DOHH2 (cell line): ENCODE results near the gene MRTFB.

ENCODE experiments used
- H3F3A ChIP-seq: fragments of 200-600 bp; sonication (generic), shearing (Covaris generic); 2 replicates; pipeline ENCODE4 v1.6.0; 2016; ENCODE audit warnings: antibody characterized with exemption, mild to moderate bottlenecking; ENCODE audit not compliant: control insufficient read depth, insufficient read depth
- H3K27ac ChIP-seq: fragments of 200-600 bp; sonication (generic); 2 replicates; pipeline ENCODE4 v1.5.1; 2014; ENCODE audit warnings: low read depth, mild to moderate bottlenecking, low read length, moderate library complexity
- H3K27me3 ChIP-seq: fragments of 200-600 bp; sonication (generic); 2 replicates; pipeline ENCODE4 v1.6.1; 2014; ENCODE audit warnings: mild to moderate bottlenecking, low read length, mixed read lengths; ENCODE audit not compliant: control insufficient read depth
- H3K36me3 ChIP-seq: fragments of 200-600 bp; sonication (generic); 2 replicates; pipeline ENCODE4 v1.6.1; 2014; ENCODE audit warnings: mild to moderate bottlenecking, low read length, moderate library complexity, mixed read lengths; ENCODE audit not compliant: control insufficient read depth
- H3K4me1 ChIP-seq: fragments of 200-600 bp; sonication (generic); 2 replicates; pipeline ENCODE4 v1.6.1; 2014; ENCODE audit warnings: mild to moderate bottlenecking, low read length, mixed read lengths; ENCODE audit not compliant: control insufficient read depth
- H3K4me2 ChIP-seq: fragments of 200-600 bp; sonication (generic); 2 replicates; pipeline ENCODE4 v1.6.0; 2014; ENCODE audit warnings: mild to moderate bottlenecking, low read length, moderate library complexity
- H3K4me3 ChIP-seq: fragments of 200-600 bp; sonication (generic); 2 replicates; pipeline ENCODE4 v1.5.1; 2014; ENCODE audit warnings: mild to moderate bottlenecking, low read length, mixed read lengths
- H3K79me2 ChIP-seq: fragments of 200-600 bp; sonication (generic); 2 replicates; pipeline ENCODE4 v1.6.1; 2014; ENCODE audit warnings: mild to moderate bottlenecking, low read length, mixed read lengths; ENCODE audit not compliant: control insufficient read depth
- H3K9me2 ChIP-seq: fragments of 200-600 bp; sonication (generic); replicated peaks from 2 replicates; pipeline ENCODE4 v1.6.1; 2014; ENCODE audit warnings: mild to moderate bottlenecking, low read length, mixed read lengths; ENCODE audit not compliant: control insufficient read depth
- H3K9me3 ChIP-seq: fragments of 200-600 bp; sonication (generic); 2 replicates; pipeline ENCODE4 v1.6.1; 2014; ENCODE audit warnings: antibody characterized with exemption, low read length, mixed read lengths; ENCODE audit not compliant: control insufficient read depth, insufficient read depth
- H4K20me1 ChIP-seq: fragments of 200-600 bp; sonication (generic); 2 replicates; pipeline ENCODE4 v1.6.0; 2014; ENCODE audit warnings: low read depth, mild to moderate bottlenecking, antibody characterized with exemption, low read length, moderate library complexity; ENCODE audit not compliant: control insufficient read depth, insufficient read depth
- CTCF ChIP-seq: fragments of 200-600 bp; sonication (generic); IDR thresholded peaks from one replicate; pipeline ENCODE4 v1.5.1; 2014; ENCODE audit warnings: antibody characterized with exemption, mild to moderate bottlenecking, low read depth, low read length; ENCODE audit not compliant: poor library complexity, severe bottlenecking
- EZH2phosphoT487 ChIP-seq: fragments of 200-600 bp; sonication (generic); IDR thresholded peaks from 2 replicates; pipeline ENCODE4 v1.6.1; 2017; ENCODE audit warnings: borderline replicate concordance, mild to moderate bottlenecking, antibody characterized with exemption, low read length, moderate library complexity, mixed read lengths

MRTFB gene

GRCh38 chr16:14062261-14062660, 8.9 kb upstream of the MRTFB start:
- no peaks in the 10 kb centered on the region for H3K9me3 ChIP-seq
- peaks cover 3% of the 10 kb centered on the region; the same call in 1 of the 2 replicates for H3K27me3 ChIP-seq
- H3K4me2 ChIP-seq, result no peak overlapping the region
- no peak overlapping the region for H3K27ac ChIP-seq
- H3K36me3 ChIP-seq, result no peaks in the 10 kb centered on the region
- H4K20me1 ChIP-seq, result no peaks in the 10 kb centered on the region
- H3F3A ChIP-seq, result no peaks in the 10 kb centered on the region
- H3K4me3 ChIP-seq, result no peak overlapping the region
- no peaks in the 10 kb centered on the region for H3K79me2 ChIP-seq
- H3K9me2 ChIP-seq, result no peaks in the 10 kb centered on the region
- TF ChIP-seq EZH2phosphoT487, result no peak
- TF ChIP-seq CTCF, result no peak
- no peaks in the 10 kb centered on the region for H3K4me1 ChIP-seq

GRCh38 chr16:14063618-14064581, 7.2 kb upstream of the MRTFB start:
- no peaks in the 10 kb centered on the region for H3K4me1 ChIP-seq
- no peaks in the 10 kb centered on the region for H3K79me2 ChIP-seq

GRCh38 chr16:14069818-14070217, 1.3 kb upstream of the MRTFB start:
- Histone ChIP-seq H3K4me2 (no peak overlapping the region), H4K20me1 (no peaks in the 10 kb centered on the region), H3F3A (0 out of 2 replicates have a peak, but pooled peaks cover 4% of the 10 kb centered on the region), H3K27ac (no peak overlapping the region), H3K4me3 (no peak overlapping the region), H3K79me2 (peaks cover 22% of the 10 kb centered on the region), H3K9me3 (no peaks in the 10 kb centered on the region), H3K36me3 (no peaks in the 10 kb centered on the region), H3K27me3 (no peaks in the 10 kb centered on the region), H3K9me2 (no peaks in the 10 kb centered on the region), H3K4me1 (peaks cover 19% of the 10 kb centered on the region)
- TF ChIP-seq CTCF (no peak), EZH2phosphoT487 (no peak)

More at GRCh38 chr16:14063618-14064581, 7.2 kb upstream of the MRTFB start:
- no peaks in the 10 kb centered on the region for H3K9me3 ChIP-seq
- no peaks in the 10 kb centered on the region for H3K9me2 ChIP-seq
- no peak overlapping the region for H3K27ac ChIP-seq
- no peaks in the 10 kb centered on the region for H3F3A ChIP-seq
- TF ChIP-seq CTCF, result no peak
- no peak for TF ChIP-seq EZH2phosphoT487
- no peak overlapping the region for H3K4me2 ChIP-seq
- no peaks in the 10 kb centered on the region for H3K36me3 ChIP-seq
- H3K4me3 ChIP-seq, result no peak overlapping the region
- peaks cover 3% of the 10 kb centered on the region; the same call in 1 of the 2 replicates for H3K27me3 ChIP-seq
- H4K20me1 ChIP-seq, result no peaks in the 10 kb centered on the region
